ENCODE measurements around the gene SFT2D3.

The SFT2D3 gene

GRCh38 chr2:127753374-127753773 lies 52.1 kb downstream of the SFT2D3 start:
- no peak for TF ChIP-seq GATA2 (IDR thresholded peaks at IDR 0.05; ENCODE audit: low read depth, low read length)
- no peak for TF ChIP-seq GATA3 (IDR thresholded peaks at IDR 0.05; ENCODE audit: low read depth, low read length)

- TF ChIP-seq GATA3 (IDR thresholded peaks at IDR 0.05; ENCODE audit: low read depth, low read length) (no peak), GATA2 (IDR thresholded peaks at IDR 0.05; ENCODE audit: low read depth, low read length) (no peak)
Observed at GRCh38 chr2:127754186-127754585, 52.9 kb downstream of the SFT2D3 start.
